SU-DHL-6 (cell line): ENCODE results near the gene TSPO.

Experiments
- CTCF ChIP-seq: fragments of 200-600 bp; sonication (generic); IDR thresholded peaks from one replicate; pipeline ENCODE4 v1.5.1; 2017; ENCODE audit warnings: antibody characterized with exemption, mild to moderate bottlenecking, low read length, moderate library complexity; ENCODE audit not compliant: insufficient read depth, poor library complexity, severe bottlenecking
- EZH2phosphoT487 ChIP-seq: fragments of 200-600 bp; sonication (generic), shearing (Covaris generic); conservative IDR thresholded peaks from 2 replicates; pipeline ENCODE4 v1.6.1; 2018; ENCODE audit warnings: mild to moderate bottlenecking, antibody characterized with exemption, low read length, moderate library complexity, mixed read lengths

DNA sequence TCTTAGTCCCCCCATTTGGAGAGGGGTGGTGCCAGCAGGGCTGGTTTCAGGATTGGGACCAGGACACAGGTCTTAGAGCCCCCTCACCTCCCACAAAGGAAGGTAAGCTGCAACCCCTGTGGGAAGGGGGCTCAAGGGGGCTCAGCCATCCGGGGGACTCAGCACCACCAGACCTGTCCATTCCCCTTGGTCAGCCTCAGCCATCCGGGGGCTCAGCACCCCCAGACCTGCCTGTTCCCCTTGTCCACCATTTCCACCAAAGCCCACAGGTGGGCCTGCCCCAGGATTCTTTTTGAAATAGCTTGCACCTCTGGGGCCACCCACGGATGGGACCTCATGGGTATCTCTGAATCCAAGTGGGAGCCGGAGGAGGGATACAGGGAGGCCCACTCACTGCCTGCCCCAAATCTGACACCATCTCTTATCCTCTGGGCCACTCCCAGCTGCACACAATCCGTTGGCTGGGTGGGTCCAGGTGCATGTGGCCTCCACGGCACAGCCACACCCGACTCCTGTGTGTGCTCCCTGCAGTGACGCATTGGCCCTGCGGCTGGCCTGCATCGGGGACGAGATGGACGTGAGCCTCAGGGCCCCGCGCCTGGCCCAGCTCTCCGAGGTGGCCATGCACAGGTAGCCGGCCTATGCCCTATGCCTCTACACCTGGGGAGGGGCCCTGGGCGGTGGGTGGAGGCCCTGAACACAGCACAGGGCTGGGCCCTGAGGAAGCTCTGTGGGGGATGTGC lies 24.0 kb upstream of the TSPO start:
- no peak for TF ChIP-seq CTCF
- TF ChIP-seq EZH2phosphoT487, result no peak
